Smooth muscle cell (in vitro differentiated cells): ENCODE data around the gene LMF1. TPM values are rescaled to one million over a fixed set of nuclear protein-coding genes. Genes with fewer than 3 reads are reported as not detected.

Source experiments
- DNase-seq: peaks from one replicate; lab custom pipeline; 2025; ENCODE audit not compliant: unreplicated experiment; lab: John Stamatoyannopoulos, UW
- H2AFZ ChIP-seq: fragments of 200-600 bp; sonication (generic); 2 replicates; pipeline ENCODE4 v1.6.0; 2016; ENCODE audit warnings: antibody characterized with exemption, low read depth, mild to moderate bottlenecking
- H3F3A ChIP-seq: fragments of 200-600 bp; sonication (generic); 2 replicates; pipeline ENCODE4 v1.6.0; 2017; ENCODE audit warnings: antibody characterized with exemption, low read depth
- H3K27ac ChIP-seq: fragments of 200-600 bp; sonication (generic); 2 replicates; pipeline ENCODE4 v1.5.1; 2016; ENCODE audit warnings: low read depth, mild to moderate bottlenecking
- H3K27me3 ChIP-seq: fragments of 200-600 bp; sonication (generic); 2 replicates; pipeline ENCODE4 v1.6.1; 2016; ENCODE audit warnings: low read depth, mild to moderate bottlenecking
- H3K36me3 ChIP-seq: fragments of 200-600 bp; sonication (generic); 2 replicates; pipeline ENCODE4 v1.5.1; 2016; ENCODE audit warnings: low read depth
- H3K4me1 ChIP-seq: fragments of 200-600 bp; sonication (generic); 2 replicates; pipeline ENCODE4 v1.5.1; 2016; ENCODE audit warnings: low read depth
- H3K4me2 ChIP-seq: fragments of 200-600 bp; sonication (generic); 2 replicates; pipeline ENCODE4 v1.6.0; 2016; ENCODE audit warnings: mild to moderate bottlenecking
- H3K4me3 ChIP-seq: fragments of 200-600 bp; sonication (generic); 2 replicates; pipeline ENCODE4 v1.5.1; 2016; ENCODE audit warnings: mild to moderate bottlenecking
- H3K79me2 ChIP-seq: fragments of 200-600 bp; sonication (generic); 2 replicates; pipeline ENCODE4 v1.6.0; 2016; ENCODE audit warnings: low read depth, mild to moderate bottlenecking
- H3K9ac ChIP-seq: fragments of 200-600 bp; sonication (generic); 2 replicates; pipeline ENCODE4 v1.6.0; 2016; ENCODE audit warnings: low read depth
- H3K9me3 ChIP-seq: fragments of 200-600 bp; sonication (generic); replicated peaks from 2 replicates; pipeline ENCODE4 v1.5.1; 2016; ENCODE audit warnings: low read depth
- H4K20me1 ChIP-seq: fragments of 200-600 bp; sonication (generic); 2 replicates; pipeline ENCODE4 v1.6.0; 2016; ENCODE audit warnings: low read depth
- CTCF ChIP-seq: fragments of 200-600 bp; sonication (generic); IDR thresholded peaks from 2 replicates; pipeline ENCODE4 v1.5.1; 2017; ENCODE audit warnings: borderline replicate concordance, mild to moderate bottlenecking, antibody characterized with exemption; ENCODE audit not compliant: insufficient read depth, poor library complexity, severe bottlenecking
- WGBS: methylation state at CpG from one replicate; pipeline ENCODE4 v1.1.7; 2016; ENCODE audit warnings: low lambda C conversion rate; 5-methylcytosine and 5-hydroxymethylcytosine counted together
- polyA plus RNA-seq: library from polyadenylated mRNA; unstranded; fragments of >200 nt; fragmentation: Nextera tagmentation; extraction: Ambion mirVana; gene quantifications from 2 replicates; pipeline ENCODE4 v1.2.1, GENCODE V29; 2016
- total RNA-seq: library from RNA; depleted of rRNA; stranded (reverse); fragments of >200 nt; gene quantifications from 2 replicates; pipeline ENCODE4 v1.2.3, GENCODE V29; 2014

LMF1 gene
- total and polyA plus RNA-seq, 2 experiments from 2014 or later = 25.3 to 29.8 TPM

GRCh38 chr16:977896-978295 lies 7.1 kb upstream of the LMF1 start:
- Histone ChIP-seq H3K79me2 (no peaks in the 10 kb centered on the region), H3F3A (no peaks in the 10 kb centered on the region), H3K36me3 (no peaks in the 10 kb centered on the region), H4K20me1 (no peaks in the 10 kb centered on the region), H3K9me3 (no peaks in the 10 kb centered on the region), H3K4me1 (peaks cover 8% of the 10 kb centered on the region), H2AFZ (no peak overlapping the region), H3K27ac (no peak overlapping the region), H3K9ac (no peak overlapping the region), H3K4me3 (no peak overlapping the region), H3K27me3 (peaks cover 7% of the 10 kb centered on the region), H3K4me2 (no peak overlapping the region)
- WGBS = 89% methylated on average over 4 of the region's 8 CpGs
- TF ChIP-seq CTCF = no peak
- DNase-seq = no peak

DNA sequence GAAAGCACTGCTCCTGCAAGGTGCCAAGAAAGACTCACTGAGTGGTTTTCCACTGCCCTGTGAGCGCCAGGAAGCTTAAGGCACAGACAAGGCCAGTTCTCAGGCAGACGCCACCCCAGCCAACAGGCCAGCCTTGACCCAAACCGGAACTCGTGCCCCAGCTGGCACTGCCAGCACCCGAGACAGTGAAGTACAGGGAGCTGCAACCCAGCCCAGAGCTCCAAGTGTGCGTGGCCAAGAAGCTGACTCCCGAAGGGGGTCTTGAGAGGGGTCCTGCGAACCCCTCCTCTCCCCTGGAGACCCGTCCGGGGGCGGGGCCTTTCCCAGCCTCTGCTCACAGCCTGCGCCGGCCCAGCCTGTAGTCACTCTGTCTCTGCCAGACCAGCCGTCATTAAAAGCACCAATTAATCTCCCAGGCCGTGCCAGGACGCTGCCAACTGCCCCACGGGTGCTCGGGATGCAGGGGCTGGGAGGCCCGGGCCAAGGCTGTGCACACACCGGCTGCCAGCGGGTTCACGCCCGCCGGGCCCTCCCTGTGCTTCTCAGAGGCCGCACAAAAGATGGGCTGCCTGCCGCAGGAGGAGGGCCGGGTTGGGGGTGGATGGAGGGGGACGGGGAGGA lies 6.4 kb upstream of the LMF1 start:
- no peak for TF ChIP-seq CTCF
- no peak for DNase-seq
- H3K9ac ChIP-seq = no peak overlapping the region
- no peak overlapping the region for H3K27ac ChIP-seq
- H3K9me3 ChIP-seq = no peaks in the 10 kb centered on the region
- no peaks in the 10 kb centered on the region for H4K20me1 ChIP-seq
- no peak overlapping the region for H2AFZ ChIP-seq
- no peak overlapping the region for H3K4me3 ChIP-seq
- H3K79me2 ChIP-seq = no peaks in the 10 kb centered on the region
- peaks cover 4% of the 10 kb centered on the region for H3K27me3 ChIP-seq
- no peaks in the 10 kb centered on the region for H3K36me3 ChIP-seq
- H3K4me1 ChIP-seq = peaks cover 5% of the 10 kb centered on the region
- no peaks in the 10 kb centered on the region for H3F3A ChIP-seq
- H3K4me2 ChIP-seq = no peak overlapping the region
- 93% methylated on average over 27 of the region's 28 CpGs for WGBS

DNA sequence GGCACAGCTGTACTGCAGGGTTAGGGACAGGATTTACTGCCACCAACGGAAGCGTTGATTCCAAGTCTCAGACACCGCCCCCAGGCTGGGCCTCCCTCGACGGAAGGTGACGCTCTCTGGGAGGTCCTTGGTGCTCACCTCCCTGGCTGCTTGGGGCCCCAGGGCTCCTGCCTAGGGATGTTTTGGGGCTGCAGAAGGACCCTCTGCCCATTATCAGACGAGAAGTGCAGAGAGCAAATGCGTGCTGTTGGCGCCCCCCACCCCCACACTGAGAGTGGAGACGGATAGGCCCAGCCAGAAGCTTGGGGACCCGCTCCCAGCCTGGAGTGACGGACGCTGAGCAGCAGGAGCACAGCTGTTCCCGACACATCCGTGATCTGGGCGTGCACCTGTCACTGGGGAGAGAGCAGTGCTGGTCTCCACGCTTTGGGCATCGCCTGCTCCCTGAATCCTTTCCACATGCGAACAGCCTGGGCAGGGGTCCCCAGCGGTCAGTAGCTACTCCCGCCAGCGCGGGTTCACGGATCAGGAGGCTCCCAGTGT lies 5.7 kb upstream of the LMF1 start:
- no peak overlapping the region for H3K4me3 ChIP-seq
- no peaks in the 10 kb centered on the region for H3F3A ChIP-seq
- H3K79me2 ChIP-seq = no peaks in the 10 kb centered on the region
- no peak for TF ChIP-seq CTCF
- no peaks in the 10 kb centered on the region for H3K9me3 ChIP-seq
- peaks cover 5% of the 10 kb centered on the region for H3K4me1 ChIP-seq
- H3K4me2 ChIP-seq = no peak overlapping the region
- no peak overlapping the region for H3K27ac ChIP-seq
- H3K9ac ChIP-seq = no peak overlapping the region
- no peak for DNase-seq
- H4K20me1 ChIP-seq = no peaks in the 10 kb centered on the region
- 89% methylated on average over 24 of the region's 24 CpGs for WGBS
- H3K27me3 ChIP-seq = no peaks in the 10 kb centered on the region
- no peak overlapping the region for H2AFZ ChIP-seq
- H3K36me3 ChIP-seq = no peaks in the 10 kb centered on the region

GRCh38 chr16:975291-975690 lies 4.5 kb upstream of the LMF1 start:
- Histone ChIP-seq H2AFZ (no peak overlapping the region), H3K4me1 (peaks cover 3% of the 10 kb centered on the region), H3F3A (no peaks in the 10 kb centered on the region), H3K4me2 (no peak overlapping the region), H3K9me3 (no peaks in the 10 kb centered on the region), H3K4me3 (no peak overlapping the region), H3K36me3 (no peaks in the 10 kb centered on the region), H3K27ac (no peak overlapping the region), H3K9ac (no peak overlapping the region), H3K27me3 (no peaks in the 10 kb centered on the region), H3K79me2 (no peaks in the 10 kb centered on the region), H4K20me1 (no peaks in the 10 kb centered on the region)
- WGBS = 91% methylated on average over 12 of the region's 12 CpGs
- no peak for DNase-seq
- TF ChIP-seq CTCF = no peak
